ENCODE results near the gene RNF11. TPM values are rescaled to one million over a fixed set of nuclear protein-coding genes. Genes with fewer than 3 reads are reported as not detected.

Gene RNF11
- total RNA-seq, 2 experiments from 2014 or later = 35.1 to 35.3 TPM

Other genes with a start within 250 kb of the RNF11 start
- gene C1orf185, start 134.0 kb upstream of the RNF11 start, total RNA-seq = not detected
- gene TTC39A, start 94.3 kb downstream of the RNF11 start, total RNA-seq = under 1 TPM in 1 of 2 experiments, not detected in 1; 0.21 TPM

Measured in activated CD8-positive, alpha-beta memory T cell treated with anti-CD3 and anti-CD28 coated beads for 36 hours (primary cell).